ENCODE data around the gene MAP3K6. TPM values are rescaled to one million over a fixed set of nuclear protein-coding genes. Genes with fewer than 3 reads are reported as not detected.

MAP3K6 gene
- total RNA-seq, 1 donor: 25.7 TPM

GRCh38 chr1:27332536-27333281 lies 34.1 kb downstream of the MAP3K6 start:
- Histone ChIP-seq H2AFZ (ENCODE audit: low read length) (no peak overlapping the region), H3K9me3 (ENCODE audit: low read depth, low read length) (no peaks in the 10 kb centered on the region), H4K20me1 (ENCODE audit: insufficient read depth, low read length) (peaks cover 35% of the 10 kb centered on the region), H3K4me2 (ENCODE audit: insufficient read depth, low read length) (no peak overlapping the region), H3K79me2 (ENCODE audit: insufficient read depth, low read length) (peaks cover 39% of the 10 kb centered on the region), H3K27ac (ENCODE audit: low read depth, low read length) (no peak overlapping the region), H3K27me3 (ENCODE audit: insufficient read depth, low read length) (no peaks in the 10 kb centered on the region), H3K36me3 (ENCODE audit: insufficient read depth, low read length) (peaks cover 50% of the 10 kb centered on the region), H3K4me1 (ENCODE audit: insufficient read depth, low read length) (no peaks in the 10 kb centered on the region), H3K4me3 (ENCODE audit: insufficient read depth, low read length) (no peak overlapping the region)
- DNase-seq (ENCODE audit: insufficient read length, low spot score, missing footprints): peak; percentile 95
- peak; percentile 79 for TF ChIP-seq CTCF (IDR thresholded peaks at IDR 0.05; ENCODE audit: extremely low read depth, low read depth, low read length)

- no peaks in the 10 kb centered on the region for H3K27me3 ChIP-seq (ENCODE audit: insufficient read depth, low read length)
- H3K4me1 ChIP-seq (ENCODE audit: insufficient read depth, low read length): no peaks in the 10 kb centered on the region
- H3K4me3 ChIP-seq (ENCODE audit: insufficient read depth, low read length): no peak overlapping the region
- H2AFZ ChIP-seq (ENCODE audit: low read length): no peak overlapping the region
- no peak overlapping the region for H3K4me2 ChIP-seq (ENCODE audit: insufficient read depth, low read length)
- peaks cover 37% of the 10 kb centered on the region for H4K20me1 ChIP-seq (ENCODE audit: insufficient read depth, low read length)
- no peak for TF ChIP-seq CTCF (IDR thresholded peaks at IDR 0.05; ENCODE audit: extremely low read depth, low read depth, low read length)
- peak; percentile 56 for DNase-seq (ENCODE audit: insufficient read length, low spot score, missing footprints)
- peaks cover 46% of the 10 kb centered on the region for H3K79me2 ChIP-seq (ENCODE audit: insufficient read depth, low read length)
- peaks cover 50% of the 10 kb centered on the region for H3K36me3 ChIP-seq (ENCODE audit: insufficient read depth, low read length)
- no peaks in the 10 kb centered on the region for H3K9me3 ChIP-seq (ENCODE audit: low read depth, low read length)
- no peak overlapping the region for H3K27ac ChIP-seq (ENCODE audit: low read depth, low read length)
Observed at GRCh38 chr1:27331922-27332321, 34.8 kb downstream of the MAP3K6 start.

GRCh38 chr1:27331426-27331825 lies 35.3 kb downstream of the MAP3K6 start:
- no peak overlapping the region for H3K4me3 ChIP-seq (ENCODE audit: insufficient read depth, low read length)
- no peaks in the 10 kb centered on the region for H3K9me3 ChIP-seq (ENCODE audit: low read depth, low read length)
- no peak for DNase-seq (ENCODE audit: insufficient read length, low spot score, missing footprints)
- no peaks in the 10 kb centered on the region for H3K4me1 ChIP-seq (ENCODE audit: insufficient read depth, low read length)
- H2AFZ ChIP-seq (ENCODE audit: low read length): no peak overlapping the region
- H3K79me2 ChIP-seq (ENCODE audit: insufficient read depth, low read length): peaks cover 51% of the 10 kb centered on the region
- H3K36me3 ChIP-seq (ENCODE audit: insufficient read depth, low read length): peaks cover 54% of the 10 kb centered on the region
- no peaks in the 10 kb centered on the region for H3K27me3 ChIP-seq (ENCODE audit: insufficient read depth, low read length)
- no peak overlapping the region for H3K4me2 ChIP-seq (ENCODE audit: insufficient read depth, low read length)
- no peak for TF ChIP-seq CTCF (IDR thresholded peaks at IDR 0.05; ENCODE audit: extremely low read depth, low read depth, low read length)
- no peak overlapping the region for H3K27ac ChIP-seq (ENCODE audit: low read depth, low read length)
- peaks cover 39% of the 10 kb centered on the region for H4K20me1 ChIP-seq (ENCODE audit: insufficient read depth, low read length)

GRCh38 chr1:27330786-27331185 lies 36.0 kb downstream of the MAP3K6 start:
- H3K79me2 ChIP-seq (ENCODE audit: insufficient read depth, low read length): peaks cover 58% of the 10 kb centered on the region
- H3K36me3 ChIP-seq (ENCODE audit: insufficient read depth, low read length): peaks cover 53% of the 10 kb centered on the region

More at GRCh38 chr1:27330786-27331185, 36.0 kb downstream of the MAP3K6 start:
- H3K27ac ChIP-seq (ENCODE audit: low read depth, low read length): no peak overlapping the region
- H2AFZ ChIP-seq (ENCODE audit: low read length): no peak overlapping the region
- peaks cover 43% of the 10 kb centered on the region for H4K20me1 ChIP-seq (ENCODE audit: insufficient read depth, low read length)
- DNase-seq (ENCODE audit: insufficient read length, low spot score, missing footprints): no peak
- H3K4me1 ChIP-seq (ENCODE audit: insufficient read depth, low read length): no peaks in the 10 kb centered on the region
- H3K27me3 ChIP-seq (ENCODE audit: insufficient read depth, low read length): no peaks in the 10 kb centered on the region
- no peak overlapping the region for H3K4me3 ChIP-seq (ENCODE audit: insufficient read depth, low read length)
- no peak overlapping the region for H3K4me2 ChIP-seq (ENCODE audit: insufficient read depth, low read length)
- no peaks in the 10 kb centered on the region for H3K9me3 ChIP-seq (ENCODE audit: low read depth, low read length)
- TF ChIP-seq CTCF (IDR thresholded peaks at IDR 0.05; ENCODE audit: extremely low read depth, low read depth, low read length): no peak

Measured in osteoblast (primary cell).